B cell (primary cell): Measurements from ENCODE around the gene RUFY4. TPM values are rescaled to one million over a fixed set of nuclear protein-coding genes. Genes with fewer than 3 reads are reported as not detected.

ENCODE experiments used
- ATAC-seq: fragments of 200-7000 bp; cut with Tn5 transposase; one replicate; pipeline ENCODE4 v1.10.0; 2021; ENCODE audit warnings: low read depth, mild to moderate bottlenecking, moderate number of reproducible peaks, moderate library complexity
- CTCF ChIA-PET: fragments of 350-600 bp; sonication (Branson Sonifier 250); formaldehyde crosslinking; loops from one replicate; lab custom pipeline; 2021; ENCODE audit warnings: antibody characterized with exemption, inconsistent platforms; lab: Charles Lee
- POLR2A ChIA-PET: fragments of 350-600 bp; sonication (Branson Sonifier 250); formaldehyde crosslinking; loops from one replicate; lab custom pipeline; 2021; ENCODE audit warnings: antibody characterized with exemption; lab: Charles Lee
- DNase-seq: peaks from one replicate; pipeline ENCODE4 v3.0.0; 2013
- H2AFZ ChIP-seq: 2 replicates; pipeline ENCODE4 v1.6.1; 2012; ENCODE audit warnings: mild to moderate bottlenecking, low read depth, low read length; ENCODE audit not compliant: insufficient read depth, poor library complexity, severe bottlenecking
- H3K27ac ChIP-seq, 2 donors: 1 replicate in 1 of 2; 2 replicates in 1 of 2; pipeline ENCODE4 v1.5.1; 2012 to 2013; ENCODE audit warnings: low read length in 2 of 2, mild to moderate bottlenecking in 2 of 2, moderate library complexity in 1 of 2
- H3K27me3 ChIP-seq, 4 experiments: fragments of 200-600 bp in 1 of 4; sonication (generic) in 1 of 4; replicated peaks in 1 of 4; 1 replicate in 2 of 4; 2 replicates in 2 of 4; pipeline versions ENCODE4 v1.6.1 to v1.7.0; 2013 to 2016; ENCODE audit warnings: low read length in 3 of 4, mild to moderate bottlenecking in 2 of 4, mixed read lengths in 1 of 4, moderate library complexity in 1 of 4; ENCODE audit not compliant: insufficient read depth in 4 of 4, control insufficient read depth in 3 of 4; ENCODE audit errors: control extremely low read depth in 1 of 4
- H3K36me3 ChIP-seq, 2 experiments: replicated peaks in 1 of 2; 1 replicate in 1 of 2; 2 replicates in 1 of 2; pipeline versions ENCODE4 v1.6.1 to v1.7.1; 2013; ENCODE audit warnings: low read length in 1 of 2; ENCODE audit not compliant: insufficient read depth in 2 of 2, control insufficient read depth in 1 of 2; ENCODE audit errors: control extremely low read depth in 1 of 2, extremely low read depth in 1 of 2
- H3K4me1 ChIP-seq, 2 donors: fragments of 200-600 bp in 1 of 2; sonication (generic) in 1 of 2; 1 replicate in 1 of 2; 2 replicates in 1 of 2; pipeline versions ENCODE4 v1.5.1 to v1.6.1; 2013 to 2017; ENCODE audit warnings: low read length in 2 of 2; ENCODE audit not compliant: control insufficient read depth in 2 of 2, insufficient read depth in 2 of 2
- H3K4me2 ChIP-seq: replicated peaks from 2 replicates; pipeline ENCODE3; 2012; ENCODE audit warnings: mild to moderate bottlenecking, low read depth, low read length; ENCODE audit not compliant: poor library complexity, severe bottlenecking
- H3K4me3 ChIP-seq, 5 experiments: fragments of 200-600 bp in 1 of 5; sonication (generic) in 1 of 5; 1 replicate in 3 of 5; 2 replicates in 2 of 5; pipeline versions ENCODE4 v1.5.1 to v1.7.0; 2011 to 2016; ENCODE audit warnings: low read length in 4 of 5, mild to moderate bottlenecking in 4 of 5, low read depth in 2 of 5, control low read depth in 1 of 5, moderate library complexity in 1 of 5; ENCODE audit not compliant: insufficient read depth in 1 of 5; ENCODE audit errors: control extremely low read depth in 1 of 5, extremely low read depth in 1 of 5
- H3K79me2 ChIP-seq: fragments of 200-600 bp; sonication (generic); one replicate; pipeline ENCODE4 v1.6.0; 2016; ENCODE audit warnings: low read length; ENCODE audit not compliant: control insufficient read depth, insufficient read depth
- H3K9ac ChIP-seq: fragments of 200-600 bp; sonication (generic); 2 replicates; pipeline ENCODE4 v1.6.1; 2017; ENCODE audit warnings: mild to moderate bottlenecking, low read length, moderate library complexity
- H3K9me3 ChIP-seq, 3 donors: one replicate each; pipeline versions ENCODE4 v1.6.1 to v1.7.1; 2013; ENCODE audit warnings: low read length in 2 of 3; ENCODE audit not compliant: control insufficient read depth in 2 of 3, insufficient read depth in 1 of 3; ENCODE audit errors: control extremely low read depth in 1 of 3
- H4K20me1 ChIP-seq: 2 replicates; pipeline ENCODE4 v1.6.0; 2012; ENCODE audit warnings: mild to moderate bottlenecking, low read length; ENCODE audit not compliant: insufficient read depth, control insufficient read depth, poor library complexity, severe bottlenecking
- H3K27ac Mint-ChIP-seq: one replicate; pipeline ENCODE4 v1.8.0; 2021; ENCODE audit warnings: mixed read lengths
- H3K27me3 Mint-ChIP-seq: one replicate; pipeline ENCODE4 v1.8.0; 2021; ENCODE audit warnings: mixed read lengths
- H3K4me1 Mint-ChIP-seq: one replicate; pipeline ENCODE4 v1.8.0; 2021; ENCODE audit warnings: mixed read lengths
- H3K4me3 Mint-ChIP-seq: one replicate; pipeline ENCODE4 v1.8.0; 2021; ENCODE audit warnings: mixed read lengths
- H3K9me3 Mint-ChIP-seq: one replicate; pipeline ENCODE4 v1.8.0; 2022; ENCODE audit warnings: mixed read lengths; ENCODE audit not compliant: insufficient read depth
- EZH2 ChIP-seq: IDR thresholded peaks from 2 replicates; pipeline ENCODE4 v1.6.1; 2012; ENCODE audit warnings: borderline replicate concordance, low read depth, mild to moderate bottlenecking, moderate library complexity, low read length; ENCODE audit not compliant: insufficient read depth, poor library complexity, severe bottlenecking
- WGBS: methylation state at CpG from one replicate; pipeline ENCODE4 v1.1.5; 2013; ENCODE audit warnings: missing lambda C conversion rate; ENCODE audit not compliant: insufficient coverage; 5-methylcytosine and 5-hydroxymethylcytosine counted together
- intact Hi-C: fragments of 100-400 bp; cut with micrococcal nuclease; formaldehyde crosslinking; loops from one replicate; pipeline ENCODE4 v1.10.0; 2022
- polyA plus RNA-seq: library from polyadenylated mRNA; depleted of rRNA; stranded (reverse); fragments of >200 nt; gene quantifications from 2 replicates; pipeline ENCODE4 v1.2.3, GENCODE V29; 2012
- total RNA-seq, 2 donors: library from RNA; stranded (reverse); fragments of 120-200 nt in 1 of 2; gene quantifications; 1 replicate in 1 of 2; 2 replicates in 1 of 2; pipeline versions ENCODE4 v1.2.3 to v1.2.4, GENCODE V29; 2013 to 2022
- TF ChIP-seq, protein P1 (sequence below): fragments of 200-600 bp; IDR thresholded peaks from one replicate; pipeline ENCODE4 v1.8.0; 2022; ENCODE audit warnings: antibody characterized with exemption, mild to moderate bottlenecking

The RUFY4 gene
- total and polyA plus RNA-seq, 2 donors (not counting 1 experiment from before 2014, with no cell fraction given), result 0.34 TPM; not detected in 1

DNA sequence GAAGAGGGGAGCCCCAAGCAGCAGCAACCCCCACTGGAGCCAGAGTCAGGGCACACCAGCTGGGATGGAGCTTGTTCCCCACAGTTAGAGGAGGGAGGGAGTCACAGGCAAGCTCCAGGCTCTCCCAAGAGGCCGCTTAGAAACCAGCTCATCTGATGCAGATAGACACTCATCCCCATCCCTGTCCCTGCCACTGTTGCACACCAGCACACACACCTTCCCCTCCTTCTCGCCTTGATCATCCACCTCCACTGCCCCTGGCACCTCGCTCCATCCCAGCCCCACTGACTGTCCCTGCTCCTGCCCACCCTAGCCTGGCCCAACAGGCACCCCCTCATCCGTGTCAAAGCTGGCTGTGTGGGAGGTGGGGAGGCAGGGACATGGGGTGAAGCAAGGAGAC, 1.5 kb upstream of the RUFY4 start:
- no peaks in the 10 kb centered on the region for H3K79me2 ChIP-seq
- peaks cover 26% of the 10 kb centered on the region for H3K27me3 Mint-ChIP-seq
- no peak overlapping the region for H3K9ac ChIP-seq
- H3K4me1 Mint-ChIP-seq, result peaks cover 14% of the 10 kb centered on the region
- H3K9me3 ChIP-seq, result no peaks in the 10 kb centered on the region
- ChIA-PET CTCF (interaction anchor here (0.6 to 1.3 kb wide), 5 partner anchors 21 to 282 kb away, joined by 3 to 7 read pairs (median 4); no protein-coding TSS in a partner anchor), POLR2A (no interaction called here)
- no peak overlapping the region for H2AFZ ChIP-seq
- H3K27ac ChIP-seq, result no peak overlapping the region
- H3K36me3 ChIP-seq, result no peaks in the 10 kb centered on the region
- DNase-seq, result no peak
- intact Hi-C loops, result no loop called here
- H3K9me3 Mint-ChIP-seq, result no peaks in the 10 kb centered on the region
- no peak overlapping the region for H3K27ac Mint-ChIP-seq
- H3K4me1 ChIP-seq, result peaks cover 7 to 17% of the 10 kb centered on the region in 2 donors
- 83% methylated on average over 2 of the region's 4 CpGs for WGBS
- no peaks in the 10 kb centered on the region for H4K20me1 ChIP-seq
- ATAC-seq, result no peak
- no peak overlapping the region for H3K4me3 ChIP-seq
- no peak overlapping the region for H3K4me2 ChIP-seq
- TF ChIP-seq EZH2, result no peak
- TF ChIP-seq, protein P1, sequence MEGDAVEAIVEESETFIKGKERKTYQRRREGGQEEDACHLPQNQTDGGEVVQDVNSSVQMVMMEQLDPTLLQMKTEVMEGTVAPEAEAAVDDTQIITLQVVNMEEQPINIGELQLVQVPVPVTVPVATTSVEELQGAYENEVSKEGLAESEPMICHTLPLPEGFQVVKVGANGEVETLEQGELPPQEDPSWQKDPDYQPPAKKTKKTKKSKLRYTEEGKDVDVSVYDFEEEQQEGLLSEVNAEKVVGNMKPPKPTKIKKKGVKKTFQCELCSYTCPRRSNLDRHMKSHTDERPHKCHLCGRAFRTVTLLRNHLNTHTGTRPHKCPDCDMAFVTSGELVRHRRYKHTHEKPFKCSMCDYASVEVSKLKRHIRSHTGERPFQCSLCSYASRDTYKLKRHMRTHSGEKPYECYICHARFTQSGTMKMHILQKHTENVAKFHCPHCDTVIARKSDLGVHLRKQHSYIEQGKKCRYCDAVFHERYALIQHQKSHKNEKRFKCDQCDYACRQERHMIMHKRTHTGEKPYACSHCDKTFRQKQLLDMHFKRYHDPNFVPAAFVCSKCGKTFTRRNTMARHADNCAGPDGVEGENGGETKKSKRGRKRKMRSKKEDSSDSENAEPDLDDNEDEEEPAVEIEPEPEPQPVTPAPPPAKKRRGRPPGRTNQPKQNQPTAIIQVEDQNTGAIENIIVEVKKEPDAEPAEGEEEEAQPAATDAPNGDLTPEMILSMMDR, result no peak
- H3K27me3 ChIP-seq, result peaks cover 0 to 20% (median 2%) of the 10 kb centered on the region in 4 experiments
- H3K4me3 Mint-ChIP-seq, result no peak overlapping the region

DNA sequence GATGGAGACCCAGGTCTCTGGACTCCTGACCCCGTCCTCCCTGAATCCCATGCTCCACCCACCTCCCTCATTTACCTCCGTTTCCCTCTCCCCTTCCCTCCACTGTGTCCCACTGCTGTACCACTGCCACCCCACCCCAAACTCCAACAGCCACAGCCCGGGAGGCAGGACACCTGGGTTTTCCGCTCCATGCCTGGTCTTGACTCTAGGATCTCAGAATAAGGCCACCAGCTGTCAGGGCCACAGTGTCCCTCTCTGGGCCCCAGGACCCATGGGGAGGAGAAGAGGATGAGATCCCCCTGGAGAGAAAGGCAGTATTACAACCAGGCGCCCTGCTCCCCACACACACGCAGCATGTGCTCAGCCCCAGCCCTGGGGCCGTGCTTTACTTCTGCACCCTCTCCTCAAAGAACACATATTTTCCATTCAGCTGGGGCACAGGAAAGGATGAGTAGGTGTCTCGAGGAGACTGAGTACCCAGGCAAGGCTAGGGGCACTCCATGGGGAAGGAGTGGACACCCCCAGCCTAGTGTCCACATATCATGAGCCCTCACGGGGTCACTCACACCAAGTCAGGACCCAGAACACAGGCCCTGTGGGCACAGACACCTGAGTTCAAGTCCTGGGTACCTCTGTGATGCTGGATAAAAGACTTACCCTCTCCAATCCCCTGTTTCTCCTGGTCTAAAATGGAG, 700 bp downstream of the RUFY4 start:
- H3K27me3 ChIP-seq, result peaks cover 0 to 20% (median 2%) of the 10 kb centered on the region in 4 experiments
- CTCF ChIA-PET, result interaction anchor here (0.8 kb wide), 1 partner anchor 9 kb away, joined by 3 read pairs; no protein-coding TSS in a partner anchor
- H3K79me2 ChIP-seq, result no peaks in the 10 kb centered on the region
- Mint-ChIP-seq H3K9me3 (no peaks in the 10 kb centered on the region), H3K4me1 (peaks cover 3% of the 10 kb centered on the region), H3K4me3 (peak overlapping the region; percentile 48), H3K27ac (no peak overlapping the region), H3K27me3 (peaks cover 32% of the 10 kb centered on the region)
- H3K9me3 ChIP-seq, result no peaks in the 10 kb centered on the region
- WGBS, result 60% methylated on average over 3 of the region's 9 CpGs
- H2AFZ ChIP-seq, result no peak overlapping the region
- no peak overlapping the region for H3K27ac ChIP-seq
- no peak overlapping the region for H3K4me2 ChIP-seq
- no peaks in the 10 kb centered on the region for H3K36me3 ChIP-seq
- no peak overlapping the region for H3K9ac ChIP-seq
- intact Hi-C loops, result loop anchor here (2.0 kb wide), 1 partner anchor 59 kb away; no protein-coding TSS in a partner anchor
- H3K4me3 ChIP-seq, result no peak overlapping the region
- TF ChIP-seq EZH2, result no peak
- TF ChIP-seq, protein P1, result no peak
- POLR2A ChIA-PET, result no interaction called here
- ATAC-seq (no peak), DNase-seq (no peak)
- H3K4me1 ChIP-seq, result peaks cover 3 to 5% of the 10 kb centered on the region in 2 donors
- H4K20me1 ChIP-seq, result no peaks in the 10 kb centered on the region
